IPS DF 19.7 (cell line): ENCODE data around the gene CENPI.
"Not testable (repeated sequence)": the region's sequence is repeated elsewhere in the genome, so short reads cannot be mapped to it uniquely, and the experiment has no call there.

ENCODE experiments used
- DNase-seq: peaks from one replicate; pipeline ENCODE4 v3.0.0-alpha.2; 2013; ENCODE audit warnings: low read depth, low spot score

Gene CENPI

GRCh38 chrX:101097546-101098453 lies at the start of gene CENPI:
TSS of gene CENPI (plus strand) at chrX:101098204. CDS start at chrX:101101071, 2,867 bp downstream.
- DNase-seq = peak; percentile 60

GRCh38 chrX:101051153-101051548 lies 46.9 kb upstream of the CENPI start:
- DNase-seq = no peak

DNA sequence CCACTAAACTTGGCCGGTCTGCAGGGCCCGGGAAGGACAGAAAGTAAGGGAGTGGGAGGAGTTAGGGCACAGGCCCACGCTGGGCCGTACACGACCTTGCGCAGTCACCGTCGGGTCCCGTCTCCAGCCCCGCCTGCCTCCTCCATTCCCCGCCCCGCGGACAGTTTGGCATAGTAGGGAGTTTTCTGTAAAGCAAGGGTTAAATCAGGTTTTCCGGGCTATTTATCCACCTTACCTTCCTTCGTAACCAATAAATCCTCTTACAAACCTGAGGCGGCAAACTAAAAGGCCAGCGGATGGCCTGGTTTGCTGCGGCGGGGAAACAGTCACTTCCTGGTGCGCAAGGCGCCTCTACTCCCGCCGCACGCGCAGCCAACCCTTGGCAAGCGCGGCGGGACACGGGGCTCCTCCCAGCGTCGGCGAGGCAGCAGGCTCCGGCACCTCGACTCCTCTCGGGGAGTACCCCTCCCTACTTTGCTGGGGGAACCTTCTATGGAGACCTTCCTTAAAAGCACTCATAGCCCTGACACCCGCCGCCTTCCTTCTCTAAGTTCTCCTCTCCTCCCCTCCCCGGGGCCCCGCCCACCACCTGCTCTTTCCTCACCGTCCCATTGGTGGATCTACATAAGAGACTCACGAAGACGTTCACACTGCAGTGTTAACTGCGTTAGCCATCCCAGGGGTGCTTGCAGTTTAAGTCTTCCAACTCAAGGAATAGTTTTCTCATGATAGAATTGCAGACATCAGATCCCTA lies 46.3 kb upstream of the CENPI start, which contains the start of gene TRMT2B:
TRMT2B (minus strand) TSS at position 563 of the 754 bp plus-strand sequence. CDS start 9,822 bp downstream, outside the sequence.
- peak; percentile 30 for DNase-seq

GRCh38 chrX:101056551-101056950 lies 41.5 kb upstream of the CENPI start:
- not testable (repeated sequence) for DNase-seq

GRCh38 chrX:101057093-101057714 lies 40.8 kb upstream of the CENPI start:
- no peak for DNase-seq

- DNase-seq = no peak
Observed at GRCh38 chrX:101062176-101062575, 35.8 kb upstream of the CENPI start.

GRCh38 chrX:101071582-101071981 lies 26.4 kb upstream of the CENPI start:
- no peak for DNase-seq

- peak; percentile 12 for DNase-seq
Observed at GRCh38 chrX:101078716-101079598, 19.0 kb upstream of the CENPI start, which contains the start of gene TMEM35A. TSS of gene TMEM35A (plus strand) at chrX:101078879. CDS start at chrX:101079003, 124 bp downstream.

DNA sequence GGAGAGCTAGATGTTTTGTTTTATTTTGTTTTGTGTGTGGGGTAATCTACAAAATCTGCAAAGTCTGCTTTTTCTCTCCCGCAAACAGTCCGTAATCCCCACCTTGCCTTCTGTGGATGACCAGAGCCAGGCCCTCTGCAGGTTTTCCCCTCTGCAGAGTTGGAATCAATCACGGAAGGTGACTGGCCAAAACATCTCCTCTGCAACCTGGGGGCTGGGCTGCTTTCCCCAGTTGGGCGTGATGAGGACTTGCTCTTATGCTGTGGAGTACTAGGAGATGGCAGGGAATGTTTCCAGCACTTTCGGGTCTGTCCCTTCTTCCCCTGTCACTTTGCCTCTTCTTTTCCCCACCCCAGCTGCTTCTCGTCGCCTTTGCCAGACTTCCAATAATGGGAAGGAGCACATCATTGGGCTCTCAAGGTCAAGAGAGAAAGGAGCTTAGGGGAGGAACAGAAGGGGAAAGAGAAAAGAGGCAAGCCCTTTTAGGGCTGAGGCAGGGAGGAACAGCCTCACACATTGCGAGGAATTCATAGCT lies 18.2 kb upstream of the CENPI start:
- DNase-seq = no peak

DNA sequence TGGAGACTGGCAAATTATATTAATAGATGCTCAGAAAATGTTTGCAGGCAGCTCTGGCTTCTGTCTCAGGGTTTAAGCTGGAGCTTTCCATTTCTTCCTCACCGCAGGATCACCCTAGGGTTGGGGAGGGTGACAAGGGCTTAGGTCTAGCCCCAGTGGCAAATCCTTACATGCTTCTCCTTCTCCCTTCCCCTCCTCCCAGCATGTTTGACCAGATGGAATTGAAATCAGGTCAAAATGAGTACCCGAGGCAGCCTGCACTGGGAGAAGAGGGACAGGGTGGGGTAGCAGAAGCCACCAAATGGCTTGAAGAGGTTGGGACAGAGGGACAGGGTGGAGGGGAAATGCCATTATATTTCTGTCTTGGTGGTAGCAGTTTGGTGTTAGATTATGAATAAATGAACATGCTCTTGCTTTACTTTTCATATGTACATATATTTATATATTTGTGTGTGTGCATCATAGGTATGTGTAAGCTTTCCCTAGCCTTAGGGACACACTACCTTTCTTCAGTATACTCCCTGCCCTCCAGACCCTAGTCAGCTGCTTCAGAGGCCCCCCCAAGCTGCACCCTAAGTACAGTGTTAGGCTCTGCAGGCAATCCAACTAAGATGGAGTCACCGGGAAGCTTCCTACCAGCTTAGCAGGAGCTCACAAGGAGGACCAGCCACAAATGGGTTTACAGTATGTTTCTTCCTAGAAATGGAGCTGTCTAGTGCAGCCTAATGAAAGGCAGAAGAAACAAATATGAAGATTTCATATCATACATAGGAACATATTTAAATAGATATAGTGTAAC lies 17.5 kb upstream of the CENPI start:
- DNase-seq = no peak

- no peak for DNase-seq
Observed at GRCh38 chrX:101081231-101081630, 16.8 kb upstream of the CENPI start.

DNA sequence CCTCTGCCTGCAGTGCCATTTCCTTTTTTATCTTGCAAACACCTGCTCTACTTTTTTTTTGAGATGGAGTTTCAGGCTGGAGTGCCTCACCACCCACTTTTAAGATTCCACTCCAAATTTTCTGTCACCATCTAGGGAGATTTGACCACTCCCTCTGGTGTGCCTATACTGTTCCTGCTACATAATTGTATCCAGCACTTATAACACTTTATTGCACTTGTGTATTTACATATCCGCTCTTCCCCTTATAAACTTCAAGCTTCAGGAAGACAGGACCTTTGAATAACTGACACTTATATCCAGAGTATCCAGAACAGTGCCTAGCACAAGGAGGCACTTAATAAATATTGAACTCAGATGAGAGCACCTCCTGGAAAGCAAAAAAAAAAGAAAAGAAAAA lies 6.2 kb upstream of the CENPI start:
- no peak for DNase-seq

DNA sequence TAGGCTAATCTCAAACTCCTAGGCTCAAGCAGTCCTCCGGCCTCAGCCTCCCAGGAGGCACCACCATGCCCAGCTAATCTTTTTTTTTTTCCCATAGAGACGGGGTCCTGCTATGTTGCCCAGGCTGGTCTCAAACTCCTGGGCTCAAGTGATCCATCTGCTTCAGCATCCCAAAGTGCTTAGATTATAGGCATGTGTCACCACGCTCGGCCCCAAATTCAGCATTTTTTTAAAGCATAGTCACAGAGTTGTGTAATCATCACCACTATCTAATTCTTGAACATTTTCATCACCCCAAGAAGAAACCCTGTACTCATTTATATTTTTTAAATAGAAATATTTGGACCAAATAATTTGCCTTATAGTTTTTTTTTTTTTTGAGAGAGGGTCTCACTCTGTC lies 10.3 kb downstream of the CENPI start:
- DNase-seq = no peak

DNA sequence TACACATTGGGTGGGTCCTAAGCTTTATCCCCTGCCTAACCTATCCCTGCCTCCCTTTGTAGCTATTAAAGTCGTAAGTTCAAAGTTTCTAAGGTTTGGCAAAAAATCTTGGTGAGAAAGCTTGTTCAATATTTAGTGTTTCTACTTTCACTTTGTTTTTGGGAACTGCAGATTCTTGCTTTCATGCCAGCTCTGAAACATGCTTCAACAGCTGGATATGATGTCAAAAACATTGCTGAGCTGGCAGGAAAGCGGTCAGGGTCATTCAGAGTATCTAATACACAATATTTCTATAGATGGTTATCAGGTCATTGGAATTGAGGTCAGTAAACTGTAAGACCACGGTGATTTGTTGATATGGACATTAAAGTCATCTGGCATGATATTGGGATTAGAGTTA lies 19.7 kb downstream of the CENPI start:
- DNase-seq = no peak

- no peak for DNase-seq
Observed at GRCh38 chrX:101136235-101136634, 38.2 kb downstream of the CENPI start.
